ENCODE data around the gene GABRB2.
"Not testable (repeated sequence)": the region's sequence is repeated elsewhere in the genome, so short reads cannot be mapped to it uniquely, and the experiment has no call there.

GABRB2 gene

DNA sequence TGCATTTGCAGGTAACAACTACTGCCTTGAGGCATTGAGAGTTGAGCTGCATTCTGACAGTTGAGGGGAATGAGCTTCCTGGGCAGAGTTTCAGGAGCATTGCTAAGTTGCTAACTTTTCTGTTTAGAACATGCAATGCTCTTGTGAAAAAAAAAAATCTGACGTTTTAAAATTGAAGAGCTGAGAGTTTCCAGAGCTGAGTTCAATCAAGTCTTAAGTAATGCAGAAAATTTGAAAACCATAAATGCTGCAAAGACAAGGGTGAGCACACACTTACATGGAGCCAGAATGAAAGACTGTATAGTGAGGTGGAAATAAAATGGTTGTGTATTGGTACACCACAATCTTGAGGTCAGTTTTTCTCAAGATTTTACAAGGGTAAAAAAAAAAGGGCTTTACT is 166.0 kb downstream of the GABRB2 start:
- no peak for DNase-seq

DNA sequence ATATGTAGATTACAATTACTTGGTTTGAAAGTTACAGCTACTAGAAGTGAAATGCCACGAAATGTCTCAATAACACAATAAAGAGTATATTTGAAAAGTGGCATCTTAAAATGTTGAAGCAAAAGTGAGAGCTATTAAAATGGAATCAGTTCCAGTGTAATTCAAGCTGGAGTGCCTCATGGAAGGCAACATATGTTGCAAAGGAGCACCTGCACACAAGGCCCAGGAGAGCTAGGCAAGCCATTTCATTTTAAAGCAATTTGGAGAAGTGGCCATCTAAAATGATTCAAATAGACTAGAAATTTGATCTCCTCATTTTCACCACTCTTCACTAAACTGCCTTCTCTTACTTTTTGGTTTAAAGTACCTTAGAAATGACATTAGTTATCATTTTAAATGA is 167.8 kb downstream of the GABRB2 start:
- DNase-seq, result no peak

DNA sequence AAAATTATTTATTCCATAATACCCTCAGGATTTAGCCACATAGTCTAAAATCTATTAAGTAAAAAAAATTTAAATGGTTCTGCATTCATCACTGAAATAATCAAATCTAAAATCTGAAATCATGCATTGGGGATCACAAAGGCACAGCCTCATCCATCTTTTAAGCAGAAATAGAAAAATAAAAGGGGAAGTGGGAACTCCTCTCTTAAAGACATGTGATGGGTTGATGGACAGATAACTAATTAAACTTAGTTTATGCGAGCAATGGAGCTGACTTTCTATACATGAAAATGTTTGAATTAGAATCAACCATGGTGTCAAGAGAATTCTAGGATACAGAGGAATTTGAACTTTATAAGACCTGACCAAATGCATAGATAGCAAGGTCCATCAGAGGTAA is 170.5 kb downstream of the GABRB2 start:
- no peak for DNase-seq

DNA sequence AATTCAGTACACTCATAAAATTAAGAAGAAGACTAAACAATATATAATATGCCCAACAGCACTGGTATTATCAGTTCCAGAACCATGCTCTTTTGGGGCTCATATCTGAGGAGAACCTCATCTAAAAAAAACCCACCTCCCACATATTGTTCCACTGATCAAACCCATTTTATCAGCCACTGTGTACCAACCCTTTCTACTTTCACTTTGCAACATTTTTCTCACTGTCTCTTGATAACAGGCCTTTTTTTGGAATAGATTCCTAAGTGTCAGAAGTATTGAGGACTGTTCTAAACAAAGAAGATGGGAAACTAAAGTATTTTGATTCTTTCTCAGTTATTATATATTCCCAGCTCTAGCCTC is 173.2 kb downstream of the GABRB2 start:
- no peak for DNase-seq

DNA sequence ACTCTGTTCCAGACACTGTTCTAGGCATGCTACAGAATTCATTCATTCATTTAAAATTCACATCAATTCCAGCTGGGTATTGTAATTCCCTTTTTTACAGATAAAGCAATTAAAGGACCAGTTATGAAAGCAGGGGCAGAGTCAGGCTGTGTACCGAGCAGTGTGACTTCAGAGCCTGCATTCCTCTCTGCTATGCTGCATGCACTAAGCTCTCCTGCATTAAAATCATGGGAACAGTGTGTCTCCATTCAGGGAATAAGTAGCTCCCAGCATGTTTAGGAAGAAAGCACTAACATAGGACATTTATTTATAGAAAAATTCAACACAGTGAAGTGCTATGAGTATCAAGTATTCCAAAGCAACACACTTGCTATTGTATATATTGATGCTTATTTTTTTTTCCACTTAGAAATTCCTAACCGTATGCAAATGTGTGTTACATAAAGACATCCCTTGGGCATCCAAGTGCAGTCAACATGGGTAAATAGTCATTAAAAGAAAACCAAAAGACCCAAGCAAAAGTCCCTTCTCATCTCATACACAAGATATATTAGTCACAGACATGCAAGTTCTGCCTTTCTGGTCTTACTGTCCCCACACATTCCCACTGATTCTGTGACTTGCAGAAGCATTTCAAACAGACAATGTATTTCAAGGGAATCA is 173.7 kb downstream of the GABRB2 start:
- DNase-seq, result no peak

DNA sequence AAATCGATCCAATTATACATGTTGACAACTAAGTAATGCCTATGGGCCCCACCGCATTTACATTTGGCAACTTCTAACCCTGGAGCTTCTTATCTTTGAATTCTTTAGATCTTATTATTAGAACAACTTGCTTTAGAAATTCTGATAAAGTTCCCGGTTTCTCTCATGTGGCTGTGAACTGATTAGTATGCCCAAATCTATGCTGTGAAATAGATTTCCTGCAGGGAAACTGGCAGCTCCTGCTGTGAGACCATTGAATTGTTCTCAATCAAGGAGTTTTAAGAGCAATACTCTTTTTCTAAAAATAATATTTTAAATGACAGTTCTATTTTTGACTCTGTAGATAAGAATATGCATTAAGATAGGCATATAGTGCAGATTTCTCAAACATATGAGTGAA is 177.5 kb downstream of the GABRB2 start:
- no peak for DNase-seq

DNA sequence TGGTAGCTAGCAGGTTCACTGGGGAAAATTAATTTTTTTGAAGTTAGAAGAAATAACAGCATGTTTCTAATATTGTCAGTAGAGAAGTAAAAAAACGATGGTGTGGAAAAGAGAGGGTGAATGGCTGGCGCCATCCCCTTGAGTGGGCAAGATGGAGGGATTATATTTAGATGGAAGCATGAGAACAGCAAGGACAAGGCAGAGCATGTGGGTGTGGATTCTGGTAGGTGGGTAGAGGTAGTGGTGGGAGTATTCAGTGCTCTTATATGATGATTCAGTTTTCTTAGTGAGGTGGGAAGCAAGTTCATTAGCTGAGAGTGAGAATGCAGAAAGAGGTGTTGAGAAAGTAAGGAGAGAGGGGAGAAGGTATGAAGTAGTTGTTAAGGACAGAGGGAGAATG is 188.1 kb downstream of the GABRB2 start:
- DNase-seq, result no peak

DNA sequence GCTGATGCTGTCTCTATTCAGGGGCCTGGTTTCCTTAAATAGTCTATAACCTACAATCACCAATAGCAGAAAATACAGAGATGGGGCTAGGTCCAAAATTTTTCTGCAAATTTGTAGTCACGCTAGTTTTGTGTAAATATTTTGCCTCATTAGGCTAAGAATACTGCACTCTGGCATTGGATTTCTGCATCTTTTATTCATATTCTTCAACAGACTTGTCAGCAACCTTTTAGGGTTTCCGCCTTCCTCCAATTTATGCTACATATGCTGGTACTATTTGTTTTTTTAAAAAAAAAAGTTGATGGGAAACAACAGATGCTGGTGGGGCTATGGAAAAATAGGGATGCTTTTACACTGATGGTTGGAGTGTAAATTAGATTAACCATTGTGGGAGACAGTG is 202.3 kb downstream of the GABRB2 start:
- no peak for DNase-seq

DNA sequence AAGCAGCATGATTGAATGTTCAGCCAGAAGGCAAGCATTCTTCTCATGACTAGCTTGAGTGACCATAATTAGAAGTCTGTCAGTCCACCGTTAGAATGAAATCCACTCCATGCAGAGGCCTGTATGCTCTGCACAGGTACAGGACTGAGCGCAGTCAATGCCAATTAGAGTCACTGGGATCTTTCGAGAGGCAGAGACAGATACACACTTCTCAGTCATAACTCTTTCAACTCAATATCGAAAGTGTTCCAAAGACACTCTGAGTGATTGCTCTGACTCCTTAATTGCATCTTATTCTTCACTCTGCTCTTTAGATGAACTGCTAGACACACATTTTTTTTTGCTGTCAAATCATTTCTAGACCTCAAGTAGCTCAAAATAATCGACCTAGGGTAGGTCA is 203.6 kb downstream of the GABRB2 start:
- DNase-seq, result no peak

DNA sequence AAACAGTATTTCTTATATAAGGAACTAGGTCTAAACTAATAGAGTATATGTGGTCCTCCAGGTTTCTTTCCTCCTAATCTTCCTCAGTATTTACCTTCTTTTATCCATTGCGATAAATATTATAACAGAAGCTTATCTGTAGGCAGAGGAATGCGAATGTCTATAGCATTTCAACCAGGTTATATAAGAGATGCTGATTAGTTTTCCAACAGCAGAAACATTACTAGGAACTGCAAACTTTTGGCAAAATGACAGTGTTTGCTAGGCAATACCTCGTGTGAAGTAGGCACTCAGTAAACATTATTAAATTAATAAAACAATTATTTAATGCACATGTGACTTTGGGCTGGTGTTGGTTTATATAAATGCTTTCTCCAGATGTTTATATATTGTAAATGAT is 206.5 kb downstream of the GABRB2 start:
- no peak for DNase-seq

DNA sequence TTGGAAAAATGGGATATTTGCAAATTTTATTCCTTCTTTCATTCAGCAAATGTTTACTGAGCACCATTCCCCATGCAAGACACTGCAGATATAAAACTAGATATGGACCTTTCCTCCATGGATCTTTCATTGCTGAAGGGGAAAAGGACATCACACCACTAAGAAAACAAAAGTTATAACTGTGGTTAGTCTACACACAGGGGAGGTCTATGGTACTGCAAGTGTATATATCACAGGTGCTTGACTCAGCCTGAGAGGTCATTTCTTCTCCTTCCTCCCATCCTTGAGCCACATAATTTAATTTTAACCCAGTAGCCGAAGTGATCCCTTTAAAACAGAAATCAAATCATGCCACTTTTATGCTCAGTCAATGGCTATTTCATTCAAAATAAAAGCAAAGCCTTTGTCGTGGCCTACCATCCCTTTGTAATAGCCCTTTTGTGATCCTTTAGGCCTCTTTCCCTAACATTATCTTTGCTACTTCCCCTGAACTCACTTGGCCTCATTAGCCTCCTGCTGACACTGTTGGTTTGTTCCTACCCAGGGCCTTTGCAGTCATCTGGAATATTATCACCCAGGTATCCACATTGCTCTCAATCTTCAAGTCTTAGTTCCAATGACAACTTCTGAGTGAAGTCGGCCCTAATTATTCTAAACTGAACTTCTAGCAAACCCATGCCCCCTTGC is 213.2 kb downstream of the GABRB2 start:
- DNase-seq, result no peak

DNA sequence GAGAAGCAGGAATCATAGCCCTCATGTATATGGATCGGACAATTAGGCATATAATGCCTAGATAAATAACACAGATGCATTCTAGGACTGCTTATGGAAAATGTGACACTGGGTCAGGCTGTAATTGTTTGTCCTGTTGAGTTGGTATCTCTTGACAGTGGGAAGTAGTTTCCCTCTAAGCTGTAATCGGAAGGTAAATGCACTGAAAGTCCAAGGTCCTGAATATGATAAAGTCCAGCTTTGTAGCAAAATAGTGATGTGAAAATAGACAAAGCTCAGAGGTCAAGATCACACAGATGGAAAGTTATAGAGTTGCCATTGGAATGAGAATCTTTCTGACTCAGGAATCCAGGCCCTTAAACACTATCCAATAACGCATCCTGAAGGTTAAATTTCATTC is 214.2 kb downstream of the GABRB2 start:
- DNase-seq, result no peak

DNA sequence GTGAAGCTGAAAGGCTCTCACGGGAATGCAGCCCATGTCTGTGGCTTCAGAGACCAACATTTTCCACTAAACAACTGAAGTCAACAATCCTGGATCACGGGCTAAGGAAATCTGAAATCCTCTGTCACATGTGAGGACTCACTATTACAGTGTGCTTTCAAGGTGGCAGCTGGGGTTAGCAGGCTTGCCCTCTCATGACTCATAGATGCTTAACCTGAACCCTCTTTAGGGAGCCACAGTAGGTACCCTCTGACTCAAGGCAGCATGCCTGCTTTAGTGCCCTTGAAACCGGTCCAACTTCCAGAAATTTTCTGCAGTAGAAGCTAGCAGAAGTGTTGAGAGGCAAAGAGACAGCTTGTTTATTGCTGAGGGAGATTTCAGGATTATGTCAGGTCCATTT is 232.5 kb downstream of the GABRB2 start:
- no peak for DNase-seq

DNA sequence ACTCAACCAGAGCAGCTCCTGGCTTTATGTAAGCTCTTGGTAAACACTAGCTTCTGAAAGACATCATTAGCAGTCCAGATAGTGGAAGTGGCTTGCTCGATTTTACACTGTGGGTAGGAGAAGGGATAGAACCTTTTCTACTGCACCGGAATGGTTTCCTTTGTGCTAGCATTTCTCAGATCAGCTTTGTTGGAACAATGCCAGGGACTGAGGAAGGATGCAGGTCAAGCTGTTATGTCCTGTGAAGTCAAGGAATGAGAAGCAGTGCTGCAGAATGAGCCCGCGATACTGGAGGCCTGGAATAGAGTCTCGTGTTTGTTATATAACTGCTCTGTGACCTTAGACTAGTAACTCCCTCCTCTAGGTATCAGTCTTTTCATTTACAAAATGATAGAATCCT is 233.6 kb downstream of the GABRB2 start:
- DNase-seq, result no peak

DNA sequence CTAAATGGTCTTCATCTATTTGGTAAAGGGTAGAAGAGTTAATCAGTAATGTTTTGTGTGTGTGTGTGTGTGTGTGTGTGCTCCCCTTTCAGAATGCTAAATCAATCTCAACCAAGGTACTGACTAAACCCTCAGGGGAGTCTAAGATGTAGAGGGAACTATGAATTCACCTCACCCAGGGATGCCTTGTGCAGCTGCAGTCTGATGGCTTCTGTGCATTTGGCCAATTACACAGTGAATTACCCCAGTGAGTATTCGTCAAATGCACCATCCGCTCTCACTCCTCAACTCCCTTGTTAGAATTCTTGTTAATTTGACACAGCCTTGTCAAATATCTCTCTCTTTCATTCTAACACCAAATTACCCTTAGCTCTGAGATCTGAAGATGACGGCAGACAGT is 234.6 kb downstream of the GABRB2 start:
- no peak for DNase-seq

DNA sequence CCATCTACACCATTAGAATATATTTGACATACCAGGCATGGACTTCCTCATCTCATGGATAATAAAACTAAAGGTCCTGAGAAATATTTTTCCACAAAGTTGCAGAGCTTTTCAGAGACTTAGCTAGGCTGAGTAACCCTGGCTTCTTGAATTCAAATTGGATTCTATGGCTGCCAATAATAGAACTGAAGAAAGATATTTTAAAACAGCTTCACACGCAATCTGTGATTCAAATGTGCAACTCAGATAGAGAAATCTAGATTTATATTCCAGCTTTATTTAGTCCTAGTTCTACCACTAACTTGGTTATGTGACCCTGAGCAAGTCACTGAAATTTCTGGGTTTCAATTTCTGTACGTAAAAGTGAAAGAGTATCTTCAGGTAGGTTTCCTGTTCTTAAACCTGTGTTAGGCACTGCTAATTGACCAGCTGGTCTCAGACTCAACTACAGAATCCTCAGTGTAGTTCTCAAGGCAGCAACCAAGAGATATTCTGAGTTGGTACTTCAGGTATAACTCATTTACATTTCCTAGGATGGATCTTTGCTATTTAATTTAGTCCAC is 235.3 kb downstream of the GABRB2 start:
- no peak for DNase-seq

DNA sequence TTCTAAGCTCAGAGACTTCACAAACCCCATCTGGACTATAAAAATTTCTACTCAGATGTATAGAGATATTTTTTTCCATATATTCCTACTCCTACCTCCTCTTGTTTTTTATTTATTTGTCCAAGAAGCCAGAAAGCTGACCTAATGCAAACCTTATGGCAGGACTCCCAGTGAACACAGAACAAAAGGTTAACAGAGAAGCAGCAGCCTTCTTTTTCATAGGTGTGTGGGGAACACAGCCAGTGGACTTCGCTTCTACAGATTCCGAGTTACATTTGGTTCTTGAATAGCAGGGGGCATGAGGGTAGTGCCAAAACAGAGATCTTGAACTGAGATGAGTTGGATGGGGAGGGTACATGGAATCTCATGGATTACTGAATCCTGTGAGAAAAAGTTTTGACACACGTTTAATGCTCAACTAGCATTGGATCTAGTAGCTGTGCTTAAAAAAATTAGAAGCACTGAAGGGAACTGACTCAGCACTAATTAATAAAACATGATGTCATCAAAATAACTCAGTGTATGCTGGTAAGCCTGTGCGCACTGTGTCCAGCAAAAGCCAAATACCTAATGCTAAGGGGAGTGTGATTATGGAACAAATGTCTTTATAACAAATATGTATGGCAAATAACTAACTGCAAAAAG is 240.1 kb downstream of the GABRB2 start:
- no peak for DNase-seq

DNA sequence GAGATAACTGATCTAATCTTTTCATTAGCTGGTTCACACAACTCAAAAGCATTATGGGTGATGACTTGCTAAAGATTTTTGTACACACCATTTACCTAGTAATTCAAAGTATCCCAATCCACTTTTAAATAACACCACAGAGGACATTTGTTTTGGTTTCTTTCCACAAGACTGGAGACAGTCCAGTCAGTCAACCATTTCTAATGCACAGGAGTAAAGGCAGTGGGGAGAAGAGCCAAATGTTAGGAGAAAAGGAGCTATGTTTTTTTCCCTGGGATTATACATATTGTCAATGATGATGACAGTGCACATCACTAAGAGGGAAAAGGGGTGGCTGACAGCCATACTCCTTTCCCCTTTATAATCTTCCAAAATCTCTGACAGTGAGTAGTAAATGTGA is 240.9 kb downstream of the GABRB2 start:
- DNase-seq, result no peak

DNA sequence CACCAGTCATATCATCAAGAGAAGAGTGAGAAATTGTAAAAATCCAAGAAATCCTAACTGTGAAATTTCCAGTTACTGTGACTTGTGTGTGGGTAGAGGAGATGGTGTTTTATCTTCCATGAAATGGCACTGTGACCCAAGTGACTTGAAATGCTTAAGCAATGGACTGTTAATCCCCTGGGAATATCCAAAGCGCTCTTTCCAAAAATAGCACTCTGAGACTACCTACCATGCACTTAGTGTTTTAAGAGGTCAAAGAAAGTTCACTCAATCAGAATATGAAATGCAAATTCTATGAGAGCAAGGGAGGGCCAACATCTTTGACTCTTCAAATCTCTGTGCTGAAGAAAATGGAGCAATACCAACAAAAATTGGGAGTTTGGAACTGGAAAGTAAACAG is 244.0 kb downstream of the GABRB2 start:
- no peak for DNase-seq

DNA sequence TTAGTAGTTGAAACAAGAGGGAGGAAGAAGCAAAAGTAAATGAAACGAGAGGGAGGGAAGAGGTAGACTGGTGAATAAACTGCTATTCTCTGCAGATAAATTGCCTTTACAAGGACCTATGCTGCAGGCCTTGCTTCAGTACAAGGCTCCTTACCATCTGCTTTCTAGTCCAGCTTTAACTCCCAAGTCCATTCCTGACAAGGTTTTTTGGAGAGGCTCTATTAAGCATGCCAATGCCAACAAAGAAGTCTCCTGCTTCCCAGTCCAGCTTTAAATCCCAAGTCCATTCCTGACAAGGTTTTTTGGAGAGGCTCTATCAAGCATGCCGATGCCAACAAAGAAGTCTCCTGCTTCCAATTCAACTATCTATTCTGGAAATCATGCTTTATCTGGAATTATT is 244.9 kb downstream of the GABRB2 start:
- no peak for DNase-seq

DNA sequence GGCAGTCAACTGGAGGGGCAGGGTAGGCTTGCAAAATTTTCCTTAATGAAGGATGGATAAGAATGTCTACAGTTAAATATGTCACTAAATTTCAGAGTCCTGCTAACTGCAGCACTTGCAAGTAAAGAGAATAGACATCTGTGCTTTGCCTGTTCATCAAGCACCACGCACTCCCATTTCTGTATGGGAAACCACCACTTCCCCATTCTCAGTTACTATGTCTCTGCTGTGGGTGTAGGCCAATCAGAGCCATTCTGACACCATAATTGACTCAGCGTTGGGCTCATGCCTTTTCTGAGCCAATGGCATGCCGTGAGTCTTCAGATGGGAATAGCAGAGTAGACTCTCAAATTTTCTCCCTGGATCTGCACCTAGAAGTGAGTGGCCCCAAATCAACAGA is 247.5 kb downstream of the GABRB2 start:
- DNase-seq, result no peak

DNA sequence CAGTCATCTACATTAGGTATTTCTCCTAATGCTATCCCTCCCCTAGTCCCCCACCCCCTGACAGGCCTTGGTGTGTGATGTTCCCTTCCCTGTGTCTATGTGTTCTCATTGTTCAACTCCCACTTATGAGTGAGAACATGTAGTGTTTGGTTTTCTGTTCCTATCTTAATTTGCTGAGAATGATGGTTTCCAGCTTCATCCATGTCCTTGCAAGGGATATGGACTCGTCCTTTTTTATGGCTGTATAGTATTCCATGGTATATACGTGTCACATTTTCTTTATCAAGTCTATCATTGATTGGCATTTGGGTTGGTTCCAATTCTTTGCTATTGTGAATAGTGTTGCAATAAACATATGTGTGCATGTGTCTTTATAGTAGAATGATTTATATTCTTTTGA is 249.1 kb downstream of the GABRB2 start:
- DNase-seq, result not testable (repeated sequence)

DNA sequence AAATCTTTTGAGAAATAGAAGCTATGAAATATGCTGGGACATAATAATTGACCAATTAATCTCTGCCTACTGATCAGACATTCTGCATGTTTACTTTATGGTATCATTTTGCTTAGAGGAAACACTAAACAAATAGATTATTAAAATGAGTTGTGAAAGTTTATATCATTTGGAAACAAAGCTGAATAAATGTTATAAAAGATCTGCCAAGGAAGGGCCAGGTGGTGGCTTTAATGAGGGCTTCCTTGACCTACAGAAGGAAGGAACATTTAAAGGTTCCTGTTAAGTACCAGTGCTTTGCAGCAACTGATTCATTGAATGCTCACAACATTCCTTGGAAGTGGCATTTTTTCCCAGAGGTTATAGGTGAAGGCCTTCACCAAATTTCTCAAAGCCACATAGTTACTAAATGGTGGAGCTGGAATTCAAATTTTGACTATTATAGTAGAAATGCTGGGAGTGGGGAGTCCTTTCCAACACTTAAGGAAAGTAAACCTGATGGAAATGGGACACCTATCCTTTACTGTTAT is 250.7 kb downstream of the GABRB2 start:
- DNase-seq, result no peak

DNA sequence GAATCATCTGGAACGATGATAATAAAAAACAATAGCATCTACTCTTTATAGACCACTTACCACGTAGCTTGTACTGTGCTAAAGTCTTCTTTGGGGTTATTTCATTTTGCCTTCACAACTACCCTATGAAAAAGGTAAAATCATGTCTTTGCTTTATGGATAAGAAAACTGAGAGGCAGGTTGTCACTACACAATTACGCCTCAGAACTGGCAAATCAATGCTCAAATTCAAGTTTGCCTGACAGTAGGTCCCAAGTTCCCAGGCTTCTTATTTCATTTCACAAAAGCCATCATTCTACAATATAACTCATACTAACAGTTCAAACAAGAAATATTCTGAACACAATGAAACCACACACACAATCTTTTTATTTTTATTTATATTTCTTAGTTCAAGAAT is 258.5 kb downstream of the GABRB2 start:
- no peak for DNase-seq

All from fibroblast of skin of right quadriceps (primary cell).